Prostate gland (tissue), 2 donors: ENCODE data around the gene EMC9.

Experiments
- CTCF ChIP-seq, 4 experiments: fragments of 200-600 bp in 2 of 4; fragments of 450-650 bp in 2 of 4; sonication (generic) in 2 of 4; IDR thresholded peaks; 1 replicate in 3 of 4; 2 replicates in 1 of 4; pipeline ENCODE4 v1.5.1; 2016 to 2019; ENCODE audit warnings: antibody characterized with exemption in 4 of 4, mild to moderate bottlenecking in 2 of 4, moderate library complexity in 2 of 4
- POLR2A ChIP-seq: fragments of 450-650 bp; IDR thresholded peaks from one replicate; pipeline ENCODE4 v1.6.1; 2016; ENCODE audit warnings: antibody characterized with exemption, mild to moderate bottlenecking
- POLR2AphosphoS5 ChIP-seq: sonication (generic); formaldehyde crosslinking; IDR thresholded peaks from one replicate; pipeline ENCODE4 v1.6.1; 2017; ENCODE audit warnings: antibody characterized with exemption

GRCh38 chr14:24162093-24162492, 20.7 kb upstream of the EMC9 start:
- TF ChIP-seq CTCF (IDR thresholded peaks at IDR 0.05) = no peak
- no peak for TF ChIP-seq POLR2A
- no peak for TF ChIP-seq POLR2AphosphoS5
